Cardiac muscle cell (in vitro differentiated cells and primary cell): ENCODE data around the gene GUK1. TPM values are rescaled to one million over a fixed set of nuclear protein-coding genes. Genes with fewer than 3 reads are reported as not detected.

Source experiments
- DNase-seq, 2 donors: peaks; one replicate each; pipeline versions ENCODE4 v3.0.0 to v3.0.0-alpha.2; 2010 to 2017; ENCODE audit warnings: low read depth in 1 of 2, low spot score in 1 of 2
- H3K27ac ChIP-seq: fragments of 200-600 bp; sonication (generic); 2 replicates; pipeline ENCODE4 v1.5.1; 2016
- H3K27me3 ChIP-seq: fragments of 200-600 bp; sonication (generic); 2 replicates; pipeline ENCODE4 v1.6.0; 2016; ENCODE audit warnings: control low read depth
- H3K36me3 ChIP-seq: fragments of 200-600 bp; sonication (generic); 2 replicates; pipeline ENCODE4 v1.5.1; 2016; ENCODE audit warnings: control low read depth
- H3K4me1 ChIP-seq: fragments of 200-600 bp; sonication (generic); 2 replicates; pipeline ENCODE4 v1.8.1; 2017; ENCODE audit warnings: low read depth, mild to moderate bottlenecking, mixed run types
- H3K4me3 ChIP-seq: fragments of 200-600 bp; sonication (generic); 2 replicates; pipeline ENCODE4 v1.5.1; 2016; ENCODE audit warnings: mild to moderate bottlenecking
- H3K9me3 ChIP-seq: fragments of 200-600 bp; sonication (generic); 2 replicates; pipeline ENCODE4 v1.5.1; 2017; ENCODE audit warnings: low read depth, mild to moderate bottlenecking, control low read depth
- CTCF ChIP-seq: IDR thresholded peaks from 2 replicates; pipeline ENCODE4 v1.5.1; 2012; ENCODE audit warnings: low read depth, mild to moderate bottlenecking, low read length
- polyA plus RNA-seq: library from polyadenylated mRNA; unstranded; fragments of >200 nt; fragmentation: Nextera tagmentation; extraction: Ambion mirVana; gene quantifications from 2 replicates; pipeline ENCODE4 v1.2.1, GENCODE V29; 2016
- total RNA-seq: library from RNA; depleted of rRNA; stranded (reverse); fragments of >200 nt; gene quantifications from 2 replicates; pipeline ENCODE4 v1.2.3, GENCODE V29; 2016

GUK1 gene
- total and polyA plus RNA-seq, 2 experiments from 2014 or later: 354 to 450 TPM

DNA sequence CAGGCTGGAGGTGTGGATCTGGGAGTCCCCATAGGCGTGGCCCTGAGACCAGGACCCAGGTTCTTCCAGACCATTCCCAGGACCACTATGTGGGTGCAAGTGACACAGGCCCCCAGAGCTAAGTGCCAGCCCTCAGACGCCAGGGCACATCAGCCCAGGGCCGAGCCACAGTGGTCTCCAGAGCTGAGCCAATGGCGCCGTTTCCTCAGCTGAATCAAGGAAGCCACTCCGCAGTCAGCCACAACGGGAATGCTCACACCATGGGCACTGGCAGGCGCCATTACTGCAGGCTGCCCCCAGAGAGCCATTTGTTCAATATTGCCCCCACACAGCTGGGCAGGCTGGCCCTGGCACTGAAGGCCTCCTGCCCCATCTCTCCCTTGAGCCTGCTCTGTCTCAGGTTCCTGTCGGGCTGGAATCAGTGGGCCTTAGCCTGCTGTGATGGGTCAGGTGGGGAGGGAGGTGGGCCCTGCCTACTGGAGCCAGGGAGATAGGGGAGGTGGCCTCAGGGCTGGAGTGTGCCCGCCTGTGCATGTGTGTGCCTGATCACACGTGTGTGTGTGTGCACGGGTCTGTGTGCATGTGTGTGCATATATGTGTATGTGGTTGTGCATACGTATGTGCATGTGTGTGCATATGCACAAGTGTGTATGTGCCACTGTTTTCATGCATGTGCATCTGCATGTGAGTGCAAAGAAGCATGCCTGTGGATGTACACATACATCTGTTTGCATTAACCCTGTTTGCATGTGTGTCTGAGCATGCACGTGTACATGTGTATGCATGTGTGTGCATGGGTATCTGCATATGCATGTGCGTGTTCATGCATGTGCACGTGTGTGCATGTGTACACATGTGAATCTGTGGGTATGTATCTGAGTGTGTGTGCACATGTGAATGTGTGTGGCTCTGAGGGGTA, 15.8 kb downstream of the GUK1 start:
- Histone ChIP-seq H3K9me3 (no peaks in the 10 kb centered on the region), H3K27me3 (no peaks in the 10 kb centered on the region), H3K36me3 (no peaks in the 10 kb centered on the region), H3K4me1 (peaks cover 5% of the 10 kb centered on the region), H3K4me3 (no peak overlapping the region), H3K27ac (no peak overlapping the region)
- TF ChIP-seq CTCF: no peak
- no peak for DNase-seq

GRCh38 chr1:228156515-228156881, 16.4 kb downstream of the GUK1 start:
- H3K9me3 ChIP-seq: no peaks in the 10 kb centered on the region
- no peak for TF ChIP-seq CTCF
- no peak for DNase-seq
- no peak overlapping the region for H3K4me3 ChIP-seq
- no peaks in the 10 kb centered on the region for H3K36me3 ChIP-seq
- no peaks in the 10 kb centered on the region for H3K27me3 ChIP-seq
- H3K27ac ChIP-seq: no peak overlapping the region
- peaks cover 5% of the 10 kb centered on the region for H3K4me1 ChIP-seq

DNA sequence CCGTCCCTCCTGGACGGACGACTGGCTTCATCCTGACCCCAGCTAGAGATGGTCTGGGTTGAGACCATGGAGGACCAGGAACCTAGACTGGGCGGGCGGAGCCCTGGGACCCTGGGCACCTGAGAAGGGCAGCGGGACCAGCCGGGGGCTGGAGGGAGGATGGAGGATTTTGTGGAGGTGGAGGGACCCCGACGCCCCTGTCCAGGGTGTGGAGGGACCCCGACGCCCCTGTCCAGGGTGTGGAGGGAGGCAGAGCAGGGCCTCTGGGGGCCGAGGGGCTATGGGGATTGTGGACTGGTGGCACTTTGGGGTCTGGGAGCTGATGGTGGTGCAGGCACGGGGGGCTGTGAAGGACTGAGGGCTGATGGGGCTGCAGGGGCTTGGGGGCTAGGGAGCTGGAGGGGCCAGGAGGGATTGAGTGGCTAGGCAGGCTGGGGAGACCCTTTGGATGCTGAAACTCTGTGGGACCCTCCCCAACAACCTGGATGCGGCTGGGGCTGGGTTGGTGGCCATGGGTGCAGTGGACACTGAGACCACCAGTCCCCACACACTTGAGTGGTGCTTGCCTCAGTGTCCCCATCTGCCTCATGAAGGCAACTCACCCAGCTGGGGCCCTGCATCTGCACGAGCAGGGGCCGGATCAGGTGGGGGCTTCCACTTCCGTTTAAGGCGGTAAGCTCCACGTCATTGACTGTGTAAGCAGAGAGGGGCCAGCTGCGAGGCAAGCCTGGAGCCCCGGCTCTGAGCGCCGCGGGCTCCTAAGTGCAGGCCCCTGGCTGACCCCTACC, 17.1 kb downstream of the GUK1 start:
- no peaks in the 10 kb centered on the region for H3K27me3 ChIP-seq
- DNase-seq: no peak
- no peaks in the 10 kb centered on the region for H3K9me3 ChIP-seq
- TF ChIP-seq CTCF: no peak
- H3K36me3 ChIP-seq: no peaks in the 10 kb centered on the region
- no peak overlapping the region for H3K27ac ChIP-seq
- H3K4me1 ChIP-seq: peaks cover 5% of the 10 kb centered on the region
- no peak overlapping the region for H3K4me3 ChIP-seq

- peaks cover 5% of the 10 kb centered on the region for H3K4me1 ChIP-seq
- TF ChIP-seq CTCF: no peak
- no peak for DNase-seq
- no peaks in the 10 kb centered on the region for H3K36me3 ChIP-seq
- no peaks in the 10 kb centered on the region for H3K27me3 ChIP-seq
- H3K4me3 ChIP-seq: no peak overlapping the region
- no peak overlapping the region for H3K27ac ChIP-seq
- no peaks in the 10 kb centered on the region for H3K9me3 ChIP-seq
These were observed 17.6 kb downstream of the GUK1 start for GRCh38 chr1:228157729-228158126.

- Histone ChIP-seq H3K4me1 (peaks cover 5% of the 10 kb centered on the region), H3K27me3 (no peaks in the 10 kb centered on the region)
- DNase-seq: peak in 1 of 2 donors; percentile 13
These were observed 18.3 kb downstream of the GUK1 start for GRCh38 chr1:228158151-228159007.

More at GRCh38 chr1:228158151-228159007, 18.3 kb downstream of the GUK1 start:
- H3K4me3 ChIP-seq: no peak overlapping the region
- H3K36me3 ChIP-seq: no peaks in the 10 kb centered on the region
- no peak overlapping the region for H3K27ac ChIP-seq
- TF ChIP-seq CTCF: no peak
- H3K9me3 ChIP-seq: no peaks in the 10 kb centered on the region
